GM10266 (cell line): Measurements from ENCODE around the gene SLC37A1.

Source experiments
- DNase-seq: peaks from one replicate; pipeline ENCODE4 v3.0.0; 2012; ENCODE audit errors: extremely low spot score
- CTCF ChIP-seq: IDR thresholded peaks from 2 replicates; pipeline ENCODE4 v1.5.1; 2012; ENCODE audit warnings: mild to moderate bottlenecking, low read depth; ENCODE audit not compliant: control insufficient read depth, insufficient read depth; ENCODE audit errors: missing control alignments

The SLC37A1 gene

GRCh38 chr21:42539342-42539741 is 25.7 kb downstream of the SLC37A1 start:
- DNase-seq, result no peak
- no peak for TF ChIP-seq CTCF

GRCh38 chr21:42539931-42540343 is 26.3 kb downstream of the SLC37A1 start:
- peak; percentile 8 for TF ChIP-seq CTCF
- DNase-seq, result no peak

- no peak for TF ChIP-seq CTCF
- DNase-seq, result no peak
Observed at GRCh38 chr21:42540396-42540795, 26.7 kb downstream of the SLC37A1 start.

- TF ChIP-seq CTCF, result no peak
Observed at GRCh38 chr21:42541174-42541573, 27.5 kb downstream of the SLC37A1 start.

GRCh38 chr21:42541618-42542017 is 28.0 kb downstream of the SLC37A1 start:
- TF ChIP-seq CTCF, result no peak
- DNase-seq, result no peak

More at GRCh38 chr21:42541174-42541573, 27.5 kb downstream of the SLC37A1 start:
- no peak for DNase-seq

- DNase-seq, result no peak
- TF ChIP-seq CTCF, result no peak
Observed at GRCh38 chr21:42542196-42542595, 28.5 kb downstream of the SLC37A1 start.

- no peak for DNase-seq
- TF ChIP-seq CTCF, result no peak
Observed at GRCh38 chr21:42542596-42542995, 28.9 kb downstream of the SLC37A1 start.
